ENCODE results near the gene ZBTB17. TPM values are rescaled to one million over a fixed set of nuclear protein-coding genes. Genes with fewer than 3 reads are reported as not detected.
A peak's percentile ranks its signal among the peaks of the same experiment; 100 is the strongest.

Gene ZBTB17
- total RNA-seq, 2 experiments from 2014 or later: 44.1 to 45.7 TPM

DNA sequence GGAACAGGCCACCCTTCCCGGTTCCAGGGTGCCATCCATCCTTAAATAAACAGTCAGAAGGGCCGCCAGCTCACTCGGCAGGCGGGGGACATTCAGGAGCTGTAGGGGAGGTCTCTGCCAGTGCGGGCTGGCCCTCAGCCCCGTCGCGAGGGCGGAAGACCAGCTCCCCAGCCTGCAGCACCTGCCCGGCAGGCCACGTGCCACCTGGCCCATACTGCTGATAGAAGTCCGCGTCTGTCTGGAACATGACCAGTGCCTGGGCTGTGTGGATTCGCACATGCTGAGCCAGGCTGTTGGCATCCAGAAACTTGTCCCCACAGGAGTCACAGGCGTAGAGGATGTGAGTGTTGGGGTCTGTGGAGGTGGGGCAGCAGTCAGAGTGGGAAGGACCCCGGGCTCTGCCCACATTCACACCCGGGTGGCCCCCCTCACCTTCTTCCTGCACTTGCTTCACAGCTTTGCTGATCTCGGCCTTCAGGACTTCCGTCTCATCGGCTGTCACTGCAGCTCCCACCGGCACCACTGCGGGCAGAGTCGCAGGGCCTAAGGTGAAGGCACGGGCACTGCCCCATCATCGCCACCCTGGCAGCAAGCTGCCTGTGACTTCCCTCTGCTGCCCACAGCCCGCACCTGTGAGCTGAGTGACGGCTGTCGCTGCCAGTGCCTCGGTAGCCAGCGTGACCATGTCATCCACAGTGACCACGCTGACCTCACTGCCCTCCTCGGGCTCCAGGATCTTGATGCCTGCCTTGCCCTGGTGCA is 33.8 kb downstream of the ZBTB17 start:
- H3K36me3 Mint-ChIP-seq (ENCODE audit: low read depth): peaks cover 37% of the 10 kb centered on the region
- intact Hi-C loops (cut with micrococcal nuclease): no loop called here
- TF ChIP-seq, protein P1, sequence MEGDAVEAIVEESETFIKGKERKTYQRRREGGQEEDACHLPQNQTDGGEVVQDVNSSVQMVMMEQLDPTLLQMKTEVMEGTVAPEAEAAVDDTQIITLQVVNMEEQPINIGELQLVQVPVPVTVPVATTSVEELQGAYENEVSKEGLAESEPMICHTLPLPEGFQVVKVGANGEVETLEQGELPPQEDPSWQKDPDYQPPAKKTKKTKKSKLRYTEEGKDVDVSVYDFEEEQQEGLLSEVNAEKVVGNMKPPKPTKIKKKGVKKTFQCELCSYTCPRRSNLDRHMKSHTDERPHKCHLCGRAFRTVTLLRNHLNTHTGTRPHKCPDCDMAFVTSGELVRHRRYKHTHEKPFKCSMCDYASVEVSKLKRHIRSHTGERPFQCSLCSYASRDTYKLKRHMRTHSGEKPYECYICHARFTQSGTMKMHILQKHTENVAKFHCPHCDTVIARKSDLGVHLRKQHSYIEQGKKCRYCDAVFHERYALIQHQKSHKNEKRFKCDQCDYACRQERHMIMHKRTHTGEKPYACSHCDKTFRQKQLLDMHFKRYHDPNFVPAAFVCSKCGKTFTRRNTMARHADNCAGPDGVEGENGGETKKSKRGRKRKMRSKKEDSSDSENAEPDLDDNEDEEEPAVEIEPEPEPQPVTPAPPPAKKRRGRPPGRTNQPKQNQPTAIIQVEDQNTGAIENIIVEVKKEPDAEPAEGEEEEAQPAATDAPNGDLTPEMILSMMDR (IDR thresholded peaks at IDR 0.05): no peak
- H3K27me3 Mint-ChIP-seq: no peaks in the 10 kb centered on the region
- no peaks in the 10 kb centered on the region for H3K9me3 Mint-ChIP-seq
- ChIA-PET CTCF (interaction anchor here (2.2 kb wide), 1 partner anchor 66 kb away, joined by 4 read pairs; no protein-coding TSS in a partner anchor), POLR2A (no interaction called here)
- DNase-seq (no peak), ATAC-seq (peak; percentile 2)
- peak overlapping the region; percentile 34 for H3K27ac Mint-ChIP-seq
- H3K4me3 Mint-ChIP-seq: no peak overlapping the region
- peaks cover 14% of the 10 kb centered on the region for H3K4me1 Mint-ChIP-seq (ENCODE audit: low read depth)

DNA sequence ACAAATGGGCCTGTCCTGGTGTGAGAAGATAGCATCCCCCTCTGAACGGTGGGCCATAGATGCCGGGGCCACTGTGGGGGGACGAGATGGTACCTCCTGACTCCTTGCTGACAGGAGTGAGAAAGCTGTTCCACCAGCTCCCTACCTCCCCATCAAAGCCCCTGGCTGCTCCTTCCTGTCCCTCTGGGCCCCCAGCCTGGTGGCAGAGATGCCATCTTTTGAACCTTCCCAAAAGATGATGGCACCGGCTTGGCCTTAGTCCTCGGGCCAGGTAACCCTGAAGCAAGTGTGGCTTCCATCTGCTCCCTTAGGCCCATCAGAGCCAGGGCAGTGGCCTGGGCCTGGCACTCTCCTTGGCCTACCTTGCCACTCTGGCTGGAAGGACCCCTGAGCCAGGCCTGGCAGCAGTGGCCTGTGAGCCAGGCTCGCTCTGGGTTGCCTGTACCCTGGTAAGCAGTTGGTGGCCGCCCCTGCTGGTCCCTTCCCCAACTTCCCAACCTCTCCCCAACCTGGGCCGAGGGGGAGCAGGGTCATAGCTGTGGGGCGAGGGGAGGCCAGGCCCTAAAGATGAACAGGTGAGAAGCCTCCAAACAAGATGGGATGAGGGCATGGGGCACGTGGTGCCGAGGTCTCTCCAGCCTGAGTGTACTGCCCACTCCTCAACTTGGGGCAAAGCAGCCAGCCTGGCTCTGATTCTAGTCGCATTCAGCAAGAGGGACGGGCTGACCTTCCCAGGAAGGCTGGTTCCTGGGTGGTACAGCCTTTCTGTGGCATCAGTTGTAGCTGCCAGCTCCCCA is 34.7 kb downstream of the ZBTB17 start:
- ChIA-PET CTCF (interaction anchor here (2.2 kb wide), 1 partner anchor 67 kb away, joined by 4 read pairs; no protein-coding TSS in a partner anchor), POLR2A (interaction anchor here (1.0 to 1.4 kb wide), 2 partner anchors 34 to 93 kb away, joined by 3 read pairs; no protein-coding TSS in a partner anchor)
- no peaks in the 10 kb centered on the region for H3K9me3 Mint-ChIP-seq
- H3K36me3 Mint-ChIP-seq (ENCODE audit: low read depth): peaks cover 35% of the 10 kb centered on the region
- TF ChIP-seq, protein P1 (IDR thresholded peaks at IDR 0.05): no peak
- H3K4me3 Mint-ChIP-seq: no peak overlapping the region
- intact Hi-C loops (cut with micrococcal nuclease): no loop called here
- peaks cover 12% of the 10 kb centered on the region for H3K4me1 Mint-ChIP-seq (ENCODE audit: low read depth)
- no peaks in the 10 kb centered on the region for H3K27me3 Mint-ChIP-seq
- no peak for DNase-seq
- H3K27ac Mint-ChIP-seq: peak overlapping the region; percentile 34
- no peak for ATAC-seq

DNA sequence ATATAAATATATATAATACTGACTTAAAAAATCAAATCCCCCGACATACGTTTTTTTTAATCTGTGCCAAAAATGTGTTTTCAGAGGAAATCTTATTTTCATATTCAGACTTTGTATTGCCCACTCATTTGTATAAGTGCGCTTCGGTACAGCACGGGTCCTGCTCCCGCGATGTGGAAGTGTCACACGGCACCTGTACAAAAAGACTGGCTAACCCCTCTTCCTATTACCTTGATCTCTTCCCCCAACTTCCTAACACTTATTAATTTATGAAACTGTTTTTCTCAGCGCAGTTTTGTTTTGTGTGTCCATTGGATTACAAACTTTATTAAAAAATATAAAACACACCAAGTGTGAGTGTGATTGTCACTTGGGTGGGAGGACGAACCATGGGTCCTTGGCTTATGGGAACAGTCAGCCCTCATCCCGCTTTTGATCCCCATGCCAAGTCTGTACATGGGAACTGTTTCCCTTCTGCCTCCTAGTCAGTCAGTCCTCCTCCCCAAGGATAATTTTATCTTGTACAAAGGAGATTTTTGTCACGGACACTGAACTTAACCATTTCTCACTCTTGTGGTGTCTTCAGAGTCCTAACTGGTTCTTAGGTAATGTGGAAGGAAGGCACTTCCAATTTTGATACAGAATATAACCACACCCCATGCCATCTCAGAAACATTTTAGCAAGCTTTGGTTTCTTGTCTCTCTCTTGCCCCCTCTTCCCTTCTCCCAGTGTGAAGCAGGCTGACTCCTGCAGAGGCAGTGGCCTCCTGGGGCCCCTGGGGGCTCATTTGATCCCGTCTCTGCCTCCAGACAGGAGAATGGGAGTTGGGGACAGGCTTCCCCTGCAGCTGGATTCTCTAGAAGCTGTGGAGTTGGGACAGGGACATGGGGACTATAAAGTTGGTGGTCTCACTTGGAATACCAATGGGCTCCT is 35.5 kb downstream of the ZBTB17 start:
- peaks cover 41% of the 10 kb centered on the region for H3K36me3 Mint-ChIP-seq (ENCODE audit: low read depth)
- no peaks in the 10 kb centered on the region for H3K27me3 Mint-ChIP-seq
- H3K9me3 Mint-ChIP-seq: no peaks in the 10 kb centered on the region
- TF ChIP-seq, protein P1 (IDR thresholded peaks at IDR 0.05): no peak
- H3K27ac Mint-ChIP-seq: peak overlapping the region; percentile 58
- H3K4me3 Mint-ChIP-seq: no peak overlapping the region
- CTCF ChIA-PET: interaction anchor here (2.2 kb wide), 1 partner anchor 67 kb away, joined by 4 read pairs; no protein-coding TSS in a partner anchor
- POLR2A ChIA-PET: interaction anchor here (1.0 to 1.4 kb wide), 2 partner anchors 34 to 92 kb away, joined by 3 read pairs; no protein-coding TSS in a partner anchor
- intact Hi-C loops (cut with micrococcal nuclease): no loop called here
- no peak for DNase-seq
- H3K4me1 Mint-ChIP-seq (ENCODE audit: low read depth): peaks cover 12% of the 10 kb centered on the region
- ATAC-seq: no peak

DNA sequence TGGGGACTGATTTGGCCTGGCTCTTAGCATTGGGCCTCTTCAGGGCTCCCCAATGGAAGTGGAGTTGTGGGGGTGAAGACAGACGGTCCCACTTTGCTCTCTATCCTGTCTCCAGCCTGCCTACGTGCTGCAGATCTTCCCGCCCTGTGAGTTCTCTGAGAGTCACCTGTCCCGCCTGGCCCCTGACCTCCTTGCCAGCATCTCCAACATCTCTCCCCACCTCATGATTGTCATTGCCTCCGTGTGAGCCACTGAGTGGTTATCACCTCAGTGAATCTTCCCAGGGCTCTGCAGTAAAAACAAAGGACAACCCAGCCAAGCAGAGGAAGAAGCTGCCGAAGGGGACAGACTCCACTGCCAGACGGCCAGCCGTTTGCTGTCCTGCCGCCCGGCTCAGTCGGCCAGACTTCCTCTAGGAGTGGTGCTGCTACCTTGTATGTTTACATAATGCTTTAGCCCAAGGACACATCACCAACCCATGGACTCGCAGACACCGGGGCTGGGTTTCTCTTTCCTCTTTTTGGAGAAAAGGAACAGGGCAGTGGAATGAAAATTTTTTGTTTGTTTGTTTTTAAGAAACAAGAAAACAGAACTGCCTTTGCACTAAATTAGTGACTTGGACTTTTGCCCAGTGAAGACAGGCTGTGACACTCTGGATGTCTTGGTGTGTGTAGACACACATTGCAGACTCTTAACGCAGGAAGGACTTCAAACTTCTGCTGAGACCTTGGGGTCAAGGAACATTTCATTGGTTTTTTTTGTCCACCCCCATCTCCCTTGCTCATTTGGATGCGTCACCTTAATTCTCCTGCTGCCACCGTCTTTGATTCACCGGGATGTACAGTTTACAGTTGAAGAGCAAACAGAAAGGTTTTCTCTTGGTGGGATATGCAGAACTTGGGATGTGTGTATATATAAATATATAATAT is 36.5 kb downstream of the ZBTB17 start:
- DNase-seq (no peak), ATAC-seq (no peak)
- H3K4me3 Mint-ChIP-seq: no peak overlapping the region
- H3K27me3 Mint-ChIP-seq: no peaks in the 10 kb centered on the region
- H3K4me1 Mint-ChIP-seq (ENCODE audit: low read depth): peaks cover 12% of the 10 kb centered on the region
- POLR2A ChIA-PET: no interaction called here
- peaks cover 48% of the 10 kb centered on the region for H3K36me3 Mint-ChIP-seq (ENCODE audit: low read depth)
- peak overlapping the region; percentile 56 for H3K27ac Mint-ChIP-seq
- TF ChIP-seq, protein P1 (IDR thresholded peaks at IDR 0.05): no peak
- no peaks in the 10 kb centered on the region for H3K9me3 Mint-ChIP-seq
- CTCF ChIA-PET: no interaction called here
- intact Hi-C loops (cut with micrococcal nuclease): no loop called here
